ENCODE results near the gene PINLYP. TPM values are rescaled to one million over a fixed set of nuclear protein-coding genes. Genes with fewer than 3 reads are reported as not detected.
A peak's percentile ranks its signal among the peaks of the same experiment; 100 is the strongest.

PINLYP gene
- polyA plus RNA-seq, 2 of the 4 experiments (the other 2 are of a cell fraction) = 0.27 TPM; not detected in 1

GRCh38 chr19:43541920-43542650, 33.5 kb upstream of the PINLYP start:
- CTCF ChIA-PET = interaction anchor here (15.3 kb wide), 1 partner anchor 14 kb away, joined by 167 read pairs; no protein-coding TSS in a partner anchor
- no peak for ATAC-seq

GRCh38 chr19:43544077-43544476, 31.5 kb upstream of the PINLYP start:
- no peak for ATAC-seq
- CTCF ChIA-PET = interaction anchor here (0.6 to 15.3 kb wide), 5 partner anchors 12 to 180 kb away, joined by 3 to 167 read pairs (median 3); no protein-coding TSS in a partner anchor
- Histone ChIP-seq H3K9me3 (no peaks in the 10 kb centered on the region), H3K4me3 (no peak overlapping the region), H3K4me1 (no peaks in the 10 kb centered on the region), H3K27ac (no peak overlapping the region), H3K4me2 (no peak overlapping the region)
- no peak for DNase-seq (ENCODE audit: low read depth in 1 of 2, low spot score in 1 of 2)
- no peak for FAIRE-seq
- TF ChIP-seq RAD21 (conservative IDR thresholded peaks at IDR 0.05 in 1 of 2, IDR thresholded peaks at IDR 0.05 in 1 of 2) = no peak
- TF ChIP-seq BCL3 (IDR thresholded peaks at IDR 0.05) = no peak
- TF ChIP-seq RCOR1 (IDR thresholded peaks at IDR 0.05; ENCODE audit: low read depth, low read length) = no peak
- TF ChIP-seq ZSCAN20 (CRISPR knock-in tag; IDR thresholded peaks at IDR 0.05) = no peak
- TF ChIP-seq CBX8 (IDR thresholded peaks at IDR 0.05) = no peak
- no peak for TF ChIP-seq HOXB5 (CRISPR knock-in tag; IDR thresholded peaks at IDR 0.05)
- POLR2A ChIA-PET = no interaction called here
- 94% methylated on average over 9 of the region's 9 CpGs for WGBS (ENCODE audit: missing lambda C conversion rate)

More at GRCh38 chr19:43541920-43542650, 33.5 kb upstream of the PINLYP start:
- DNase-seq (ENCODE audit: low read depth in 1 of 2, low spot score in 1 of 2) (no peak), FAIRE-seq (no peak)
- no peak overlapping the region for H3K4me2 ChIP-seq
- H3K27ac ChIP-seq = no peak overlapping the region
- no peak overlapping the region for H3K4me3 ChIP-seq
- no peaks in the 10 kb centered on the region for H3K9me3 ChIP-seq
- no peaks in the 10 kb centered on the region for H3K4me1 ChIP-seq
- 84% methylated on average over 5 of the region's 5 CpGs for WGBS (ENCODE audit: missing lambda C conversion rate)
- no peak for TF ChIP-seq MAFK (IDR thresholded peaks at IDR 0.05; ENCODE audit: partially characterized antibody)
- TF ChIP-seq TFCP2L1 (CRISPR knock-in tag; IDR thresholded peaks at IDR 0.05) = no peak
- no peak for TF ChIP-seq NPAS2 (CRISPR knock-in tag; IDR thresholded peaks at IDR 0.05; ENCODE audit: borderline replicate concordance)
- TF ChIP-seq JUNB (IDR thresholded peaks at IDR 0.05) = no peak
- POLR2A ChIA-PET = no interaction called here

- no peaks in the 10 kb centered on the region for H3K4me1 ChIP-seq
- FAIRE-seq = no peak
- ATAC-seq = peak in 1 of 2 experiments; percentile 13; a peak in 2 of 6 replicates
- POLR2A ChIA-PET = no interaction called here
- TF ChIP-seq NFE2L2 (conservative IDR thresholded peaks at IDR 0.05; ENCODE audit: low read length) (no peak), HEYL (CRISPR knock-in tag; IDR thresholded peaks at IDR 0.05) (no peak), BCL3 (IDR thresholded peaks at IDR 0.05) (no peak), ESRRA (IDR thresholded peaks at IDR 0.05; ENCODE audit: borderline replicate concordance, low read length) (no peak), ZNF302 (CRISPR knock-in tag; IDR thresholded peaks at IDR 0.05) (no peak), MAFK (IDR thresholded peaks at IDR 0.05; ENCODE audit: partially characterized antibody) (no peak)
- no peak overlapping the region for H3K4me3 ChIP-seq
- DNase-seq (ENCODE audit: low read depth in 1 of 2, low spot score in 1 of 2) = no peak
- WGBS (ENCODE audit: missing lambda C conversion rate) = 92% methylated on average over 5 of the region's 5 CpGs
- no peak overlapping the region for H3K27ac ChIP-seq
- CTCF ChIA-PET = interaction anchor here (0.6 to 15.3 kb wide), 5 partner anchors 10 to 107 kb away, joined by 3 to 167 read pairs (median 3); no protein-coding TSS in a partner anchor
- no peaks in the 10 kb centered on the region for H3K9me3 ChIP-seq
- no peak overlapping the region for H3K4me2 ChIP-seq
Observed at GRCh38 chr19:43545276-43545675, 30.3 kb upstream of the PINLYP start.

- H3K9me3 ChIP-seq = no peaks in the 10 kb centered on the region
- DNase-seq (ENCODE audit: low read depth in 1 of 2, low spot score in 1 of 2) (no peak), ATAC-seq (peak in 1 of 2 experiments; percentile 26; a peak in 2 of 6 replicates), FAIRE-seq (no peak)
- 88% methylated on average over 2 of the region's 2 CpGs for WGBS (ENCODE audit: missing lambda C conversion rate)
- ChIA-PET POLR2A (no interaction called here), CTCF (interaction anchor here (0.6 to 15.3 kb wide), 4 partner anchors 10 to 106 kb away, joined by 3 to 167 read pairs (median 5); no protein-coding TSS in a partner anchor)
- TF ChIP-seq EHF (CRISPR knock-in tag; IDR thresholded peaks at IDR 0.05) (no peak), SMC3 (IDR thresholded peaks at IDR 0.05) (no peak), ZSCAN20 (CRISPR knock-in tag; IDR thresholded peaks at IDR 0.05) (no peak)
- H3K27ac ChIP-seq = no peak overlapping the region
- H3K4me1 ChIP-seq = no peaks in the 10 kb centered on the region
- no peak overlapping the region for H3K4me2 ChIP-seq
- H3K4me3 ChIP-seq = no peak overlapping the region
Observed at GRCh38 chr19:43545981-43546380, 29.6 kb upstream of the PINLYP start.

Data from A549 (cell line).